GM23338 (cell line): ENCODE results near the gene CCNA2. TPM values are rescaled to one million over a fixed set of nuclear protein-coding genes. Genes with fewer than 3 reads are reported as not detected.

ENCODE experiments used
- ATAC-seq: fragments of 200-7000 bp; cut with Tn5 transposase; 3 replicates; pipeline ENCODE4 v1.9.1; 2020
- DNase-seq: peaks from one replicate; pipeline ENCODE4 v3.0.0-alpha.2; 2015; ENCODE audit warnings: low spot score
- H2AFZ ChIP-seq: fragments of 200-600 bp; sonication (generic); 2 replicates; pipeline ENCODE4 v1.8.0; 2016; ENCODE audit warnings: antibody characterized with exemption, mild to moderate bottlenecking, moderate library complexity
- H3F3A ChIP-seq: fragments of 200-600 bp; sonication (generic); replicated peaks from 2 replicates; pipeline ENCODE4 v1.8.0; 2017; ENCODE audit warnings: antibody characterized with exemption, mixed run types, low read depth
- H3K27ac ChIP-seq: fragments of 200-600 bp; sonication (generic); 2 replicates; pipeline ENCODE4 v1.6.1; 2016; ENCODE audit warnings: low read depth
- H3K27me3 ChIP-seq: fragments of 200-600 bp; sonication (generic); 2 replicates; pipeline ENCODE4 v1.8.0; 2016; ENCODE audit warnings: mild to moderate bottlenecking, mixed run types, moderate library complexity; ENCODE audit not compliant: insufficient read depth
- H3K36me3 ChIP-seq: fragments of 200-600 bp; sonication (generic); 2 replicates; pipeline ENCODE4 v1.8.0; 2016; ENCODE audit warnings: mild to moderate bottlenecking; ENCODE audit not compliant: insufficient read depth
- H3K4me1 ChIP-seq: fragments of 200-600 bp; sonication (generic); 2 replicates; pipeline ENCODE4 v1.8.0; 2016; ENCODE audit warnings: mild to moderate bottlenecking, moderate library complexity; ENCODE audit not compliant: insufficient read depth
- H3K4me2 ChIP-seq: fragments of 200-600 bp; sonication (generic); 2 replicates; pipeline ENCODE4 v1.7.1; 2017; ENCODE audit warnings: mixed run types
- H3K4me3 ChIP-seq: fragments of 200-600 bp; sonication (generic); 2 replicates; pipeline ENCODE4 v1.6.1; 2016; ENCODE audit warnings: mixed run types
- H3K79me2 ChIP-seq: fragments of 200-600 bp; sonication (generic); replicated peaks from 2 replicates; pipeline ENCODE4 v1.8.0; 2017; ENCODE audit warnings: mild to moderate bottlenecking; ENCODE audit not compliant: insufficient read depth
- H3K9me2 ChIP-seq: fragments of 200-600 bp; sonication (generic); 2 replicates; pipeline ENCODE4 v1.8.0; 2017; ENCODE audit not compliant: insufficient read depth
- H4K20me1 ChIP-seq: fragments of 200-600 bp; sonication (generic); replicated peaks from 2 replicates; pipeline ENCODE4 v1.8.0; 2017; ENCODE audit warnings: mild to moderate bottlenecking; ENCODE audit not compliant: insufficient read depth
- H3K27ac Mint-ChIP-seq: 2 replicates; pipeline ENCODE4 v1.8.0; 2020; ENCODE audit warnings: inconsistent platforms, mild to moderate bottlenecking, moderate library complexity, mixed read lengths
- H3K27me3 Mint-ChIP-seq: 3 replicates; pipeline ENCODE4 v1.8.0; 2022; ENCODE audit warnings: low read depth, mild to moderate bottlenecking, moderate library complexity, mixed read lengths, inconsistent platforms; ENCODE audit not compliant: insufficient read depth, poor library complexity
- H3K36me3 Mint-ChIP-seq: 3 replicates; pipeline ENCODE4 v1.8.0; 2021; ENCODE audit warnings: low read depth, mild to moderate bottlenecking, inconsistent platforms, moderate library complexity, mixed read lengths
- H3K4me1 Mint-ChIP-seq: 3 replicates; pipeline ENCODE4 v1.8.0; 2020; ENCODE audit warnings: mild to moderate bottlenecking, inconsistent platforms, mixed read lengths
- H3K4me3 Mint-ChIP-seq: 3 replicates; pipeline ENCODE4 v1.8.0; 2021; ENCODE audit warnings: moderate library complexity, mild to moderate bottlenecking, inconsistent platforms, mixed read lengths
- H3K9me3 Mint-ChIP-seq: 3 replicates; pipeline ENCODE4 v1.8.0; 2020; ENCODE audit warnings: moderate library complexity, mild to moderate bottlenecking, inconsistent platforms, mixed read lengths
- CREB1 ChIP-seq: fragments of 250-450 bp; sonication (Bioruptor Pico); IDR thresholded peaks from 2 replicates; pipeline ENCODE4 v1.5.0; 2020; ENCODE audit warnings: low read depth, mild to moderate bottlenecking, moderate library complexity
- CTCF ChIP-seq, 2 experiments: fragments of 200-600 bp in 1 of 2; sonication (generic) in 1 of 2; conservative IDR thresholded peaks; 2 replicates each; pipeline versions ENCODE4 v1.5.1 to v1.6.1; 2016 to 2017; ENCODE audit warnings: antibody characterized with exemption in 2 of 2, low read depth in 2 of 2, mild to moderate bottlenecking in 2 of 2, moderate library complexity in 1 of 2
- EZH2 ChIP-seq: fragments of 200-600 bp; sonication (generic); IDR thresholded peaks from one replicate; pipeline ENCODE4 v1.8.0; 2017; ENCODE audit warnings: antibody characterized with exemption, mild to moderate bottlenecking, low read depth; ENCODE audit not compliant: unreplicated experiment
- EZH2phosphoT487 ChIP-seq: fragments of 200-600 bp; sonication (generic); IDR thresholded peaks from one replicate; pipeline ENCODE4 v1.8.1; 2018; ENCODE audit warnings: antibody characterized with exemption; ENCODE audit not compliant: unreplicated experiment
- JUNB ChIP-seq: IDR thresholded peaks from one replicate; pipeline ENCODE4 v1.6.1; 2016; ENCODE audit warnings: antibody characterized with exemption; ENCODE audit not compliant: unreplicated experiment
- NANOG ChIP-seq: IDR thresholded peaks from 2 replicates; pipeline ENCODE4 v1.6.1; 2016; ENCODE audit warnings: antibody characterized with exemption, borderline replicate concordance
- POLR2AphosphoS5 ChIP-seq: IDR thresholded peaks from 2 replicates; pipeline ENCODE4 v1.6.1; 2016; ENCODE audit warnings: antibody characterized with exemption, low read depth
- REST ChIP-seq: IDR thresholded peaks from one replicate; pipeline ENCODE4 v1.6.1; 2018; ENCODE audit warnings: antibody characterized with exemption; ENCODE audit not compliant: unreplicated experiment
- STAT1 ChIP-seq: IDR thresholded peaks from one replicate; pipeline ENCODE4 v1.6.1; 2016; ENCODE audit warnings: antibody characterized with exemption; ENCODE audit not compliant: unreplicated experiment
- ZNF114 ChIP-seq: fragments of 250-450 bp; sonication (Bioruptor Pico); IDR thresholded peaks from 2 replicates; pipeline ENCODE4 v1.5.0; 2020; ENCODE audit warnings: mild to moderate bottlenecking, moderate library complexity
- ZNF331 ChIP-seq: fragments of 250-450 bp; sonication (Bioruptor Pico); IDR thresholded peaks from 2 replicates; pipeline ENCODE4 v1.5.0; 2020; ENCODE audit warnings: low read depth, mild to moderate bottlenecking, moderate library complexity
- ZNF462 ChIP-seq: fragments of 250-450 bp; sonication (Bioruptor Pico); IDR thresholded peaks from 2 replicates; pipeline ENCODE4 v1.5.0; 2020; ENCODE audit warnings: mild to moderate bottlenecking, moderate library complexity
- polyA plus RNA-seq: library from polyadenylated mRNA; unstranded; fragments of >200 nt; fragmentation: Nextera tagmentation; extraction: Ambion mirVana; gene quantifications from 2 replicates; pipeline ENCODE4 v1.2.1, GENCODE V29; 2016
- total RNA-seq: library from RNA; depleted of rRNA; stranded (reverse); fragments of >200 nt; shearing (Covaris generic); gene quantifications from 2 replicates; pipeline ENCODE4 v1.2.3, GENCODE V29; 2014
- TF ChIP-seq, protein P1 (sequence below): IDR thresholded peaks from 2 replicates; pipeline ENCODE4 v1.6.1; 2016; ENCODE audit warnings: antibody characterized with exemption

The CCNA2 gene
- total and polyA plus RNA-seq, 2 experiments from 2014 or later, result 60.5 to 160 TPM

- Mint-ChIP-seq H3K27me3 (no peaks in the 10 kb centered on the region), H3K27ac (no peak overlapping the region), H3K4me1 (peaks cover 8% of the 10 kb centered on the region), H3K4me3 (no peak overlapping the region), H3K36me3 (no peaks in the 10 kb centered on the region), H3K9me3 (no peaks in the 10 kb centered on the region)
- TF ChIP-seq CREB1 (CRISPR knock-in tag) (no peak), ZNF114 (CRISPR knock-in tag) (no peak), ZNF462 (CRISPR knock-in tag) (no peak), STAT1 (no peak), POLR2AphosphoS5 (no peak), NANOG (no peak), ZNF331 (CRISPR knock-in tag) (no peak), EZH2 (no peak), CTCF (conservative IDR thresholded peaks at IDR 0.05; ENCODE audit: low read depth in 2 of 2) (no peak), JUNB (no peak), REST (no peak), EZH2phosphoT487 (no peak)
- TF ChIP-seq, protein P1, sequence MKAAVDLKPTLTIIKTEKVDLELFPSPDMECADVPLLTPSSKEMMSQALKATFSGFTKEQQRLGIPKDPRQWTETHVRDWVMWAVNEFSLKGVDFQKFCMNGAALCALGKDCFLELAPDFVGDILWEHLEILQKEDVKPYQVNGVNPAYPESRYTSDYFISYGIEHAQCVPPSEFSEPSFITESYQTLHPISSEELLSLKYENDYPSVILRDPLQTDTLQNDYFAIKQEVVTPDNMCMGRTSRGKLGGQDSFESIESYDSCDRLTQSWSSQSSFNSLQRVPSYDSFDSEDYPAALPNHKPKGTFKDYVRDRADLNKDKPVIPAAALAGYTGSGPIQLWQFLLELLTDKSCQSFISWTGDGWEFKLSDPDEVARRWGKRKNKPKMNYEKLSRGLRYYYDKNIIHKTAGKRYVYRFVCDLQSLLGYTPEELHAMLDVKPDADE, result no peak
- no peaks in the 10 kb centered on the region for H3K27me3 ChIP-seq
- H3K4me2 ChIP-seq, result no peak overlapping the region
- no peaks in the 10 kb centered on the region for H4K20me1 ChIP-seq
- H3F3A ChIP-seq, result no peaks in the 10 kb centered on the region
- no peak overlapping the region for H3K27ac ChIP-seq
- H3K4me3 ChIP-seq, result no peak overlapping the region
- no peaks in the 10 kb centered on the region for H3K9me2 ChIP-seq
- DNase-seq, result no peak
- H3K4me1 ChIP-seq, result no peaks in the 10 kb centered on the region
- H3K36me3 ChIP-seq, result no peaks in the 10 kb centered on the region
- H3K79me2 ChIP-seq, result no peaks in the 10 kb centered on the region
- no peak overlapping the region for H2AFZ ChIP-seq
- ATAC-seq, result no peak
These were observed 37.5 kb downstream of the CCNA2 start for GRCh38 chr4:121786221-121786620.
